A549 (cell line): Measurements from ENCODE around the gene DENR. TPM values are rescaled to one million over a fixed set of nuclear protein-coding genes. Genes with fewer than 3 reads are reported as not detected.

Source experiments
- ATAC-seq, 2 experiments: fragments of 200-7000 bp in 1 of 2; fragments of >200 bp in 1 of 2; cut with Nextera tagmentation in 1 of 2; cut with Tn5 transposase in 1 of 2; 3 replicates each; pipeline versions ENCODE4 v1.8.0 to v1.9.1; 2018 to 2020; ENCODE audit warnings: mild to moderate bottlenecking in 1 of 2, moderate library complexity in 1 of 2
- CTCF ChIA-PET: fragments of 300-600 bp; sonication (Branson Sonifier 250); formaldehyde crosslinking; extraction: SDS; loops from one replicate; lab custom pipeline; 2021; ENCODE audit warnings: antibody characterized with exemption, inconsistent platforms; lab: Yijun Ruan, JAX
- POLR2A ChIA-PET: fragments of 350-600 bp; formaldehyde crosslinking; extraction: SDS; loops from one replicate; lab custom pipeline; 2021; ENCODE audit warnings: antibody characterized with exemption, inconsistent platforms; lab: Yijun Ruan, JAX
- DNase-seq, 2 experiments: peaks; one replicate each; pipeline versions ENCODE4 v3.0.0 to v3.0.0-alpha.2; 2011 to 2016; ENCODE audit warnings: low read depth in 1 of 2, low spot score in 1 of 2
- FAIRE-seq: peaks from 2 replicates; lab custom pipeline; 2011; peaks lifted over from hg19 to GRCh38; lab: Jason Lieb, UNC
- H3K27ac ChIP-seq, 2 experiments: fragments of >200 bp; sonication (Bioruptor Twin); formaldehyde crosslinking; 3 replicates each; pipeline ENCODE4 v1.5.1; 2016 to 2017
- H3K4me1 ChIP-seq: fragments of >200 bp; sonication (Bioruptor Twin); formaldehyde crosslinking; 3 replicates; pipeline ENCODE4 v1.6.1; 2016
- H3K4me2 ChIP-seq: fragments of >200 bp; sonication (Bioruptor Twin); formaldehyde crosslinking; 3 replicates; pipeline ENCODE4 v1.6.1; 2016
- H3K4me3 ChIP-seq: fragments of >200 bp; sonication (Bioruptor Twin); formaldehyde crosslinking; 3 replicates; pipeline ENCODE4 v1.5.1; 2016
- H3K9me3 ChIP-seq: fragments of >200 bp; sonication (Bioruptor Twin); formaldehyde crosslinking; 3 replicates; pipeline ENCODE4 v1.6.1; 2016
- CBX2 ChIP-seq: fragments of 200-600 bp; sonication (generic); IDR thresholded peaks from 2 replicates; pipeline ENCODE4 v1.6.1; 2016; ENCODE audit warnings: low read depth, mild to moderate bottlenecking, borderline replicate concordance
- CBX8 ChIP-seq: fragments of 200-600 bp; sonication (generic); IDR thresholded peaks from 2 replicates; pipeline ENCODE4 v1.6.1; 2016
- EHF ChIP-seq: fragments of 250-450 bp; sonication (Bioruptor Pico); IDR thresholded peaks from 2 replicates; pipeline ENCODE4 v1.5.0; 2020; ENCODE audit warnings: mild to moderate bottlenecking
- EHMT2 ChIP-seq: fragments of 200-600 bp; sonication (generic); IDR thresholded peaks from 2 replicates; pipeline ENCODE4 v1.6.1; 2016; ENCODE audit warnings: antibody characterized with exemption, low read depth, mild to moderate bottlenecking, moderate library complexity
- EP300 ChIP-seq, 2 experiments: fragments of >200 bp; sonication (Bioruptor Twin); formaldehyde crosslinking; IDR thresholded peaks; 2 replicates in 1 of 2; 3 replicates in 1 of 2; pipeline ENCODE4 v1.6.1; 2016 to 2017
- ESRRA ChIP-seq: fragments of 150-350 bp; IDR thresholded peaks from 2 replicates; pipeline ENCODE4 v1.6.1; 2014; ENCODE audit warnings: mild to moderate bottlenecking, low read length, borderline replicate concordance
- FOSB ChIP-seq: fragments of 250-450 bp; sonication (Bioruptor Pico); IDR thresholded peaks from 2 replicates; pipeline ENCODE4 v1.5.0; 2020; ENCODE audit warnings: mild to moderate bottlenecking, moderate library complexity
- FOSL2 ChIP-seq, 2 experiments: fragments of 450-650 bp in 1 of 2; fragments of >200 bp in 1 of 2; sonication (Bioruptor Twin) in 1 of 2; formaldehyde crosslinking; IDR thresholded peaks; 2 replicates each; pipeline versions ENCODE4 v1.5.0 to v1.6.1; 2016 to 2020; ENCODE audit warnings: mild to moderate bottlenecking in 1 of 2, moderate library complexity in 1 of 2
- FOXS1 ChIP-seq: fragments of 250-450 bp; sonication (Bioruptor Pico); IDR thresholded peaks from 2 replicates; pipeline ENCODE4 v1.5.0; 2020; ENCODE audit warnings: mild to moderate bottlenecking, moderate library complexity
- HDAC2 ChIP-seq: fragments of 200-600 bp; sonication (generic); IDR thresholded peaks from 2 replicates; pipeline ENCODE4 v1.6.1; 2016
- HEYL ChIP-seq: fragments of 250-450 bp; sonication (Bioruptor Pico); IDR thresholded peaks from 2 replicates; pipeline ENCODE4 v1.8.0; 2021; ENCODE audit warnings: mild to moderate bottlenecking, moderate library complexity
- HOXA7 ChIP-seq: fragments of 250-450 bp; sonication (Bioruptor Pico); IDR thresholded peaks from 2 replicates; pipeline ENCODE4 v1.5.0; 2020; ENCODE audit warnings: mild to moderate bottlenecking, moderate library complexity
- HOXB13 ChIP-seq: fragments of 250-450 bp; sonication (Bioruptor Pico); IDR thresholded peaks from 2 replicates; pipeline ENCODE4 v1.5.0; 2020; ENCODE audit warnings: low read depth, mild to moderate bottlenecking, moderate library complexity
- HOXB5 ChIP-seq: fragments of 250-450 bp; sonication (Bioruptor Pico); IDR thresholded peaks from 2 replicates; pipeline ENCODE4 v1.5.0; 2020; ENCODE audit warnings: mild to moderate bottlenecking, moderate library complexity
- JUN ChIP-seq, 2 experiments: fragments of >200 bp; sonication (Bioruptor Twin); formaldehyde crosslinking; IDR thresholded peaks; 2 replicates in 1 of 2; 3 replicates in 1 of 2; pipeline ENCODE4 v1.6.1; 2016 to 2017
- JUNB ChIP-seq: fragments of >200 bp; sonication (Bioruptor Twin); formaldehyde crosslinking; IDR thresholded peaks from 2 replicates; pipeline ENCODE4 v1.6.1; 2016
- KDM5A ChIP-seq: fragments of 200-600 bp; sonication (generic); IDR thresholded peaks from 2 replicates; pipeline ENCODE4 v1.6.1; 2016; ENCODE audit warnings: antibody characterized with exemption, mild to moderate bottlenecking
- MAZ ChIP-seq: fragments of 150-350 bp; IDR thresholded peaks from 2 replicates; pipeline ENCODE4 v1.6.1; 2014; ENCODE audit warnings: antibody characterized with exemption, low read depth, low read length, borderline replicate concordance
- NFE2L2 ChIP-seq: fragments of 150-350 bp; conservative IDR thresholded peaks from 2 replicates; pipeline ENCODE4 v1.6.1; 2014; ENCODE audit warnings: low read length
- NR3C1 ChIP-seq: fragments of >200 bp; sonication (Bioruptor Twin); formaldehyde crosslinking; IDR thresholded peaks from 3 replicates; pipeline ENCODE4 v1.6.1; 2017
- PHF8 ChIP-seq: fragments of 200-600 bp; sonication (generic); IDR thresholded peaks from 2 replicates; pipeline ENCODE4 v1.6.1; 2016; ENCODE audit warnings: low read depth, mild to moderate bottlenecking, antibody characterized with exemption, moderate library complexity, borderline replicate concordance
- RAD21 ChIP-seq, 2 experiments: fragments of >200 bp in 1 of 2; sonication (Bioruptor Twin) in 1 of 2; formaldehyde crosslinking in 1 of 2; IDR thresholded peaks in 1 of 2; conservative IDR thresholded peaks in 1 of 2; 2 replicates in 1 of 2; 3 replicates in 1 of 2; pipeline ENCODE4 v1.6.1; 2012 to 2018; ENCODE audit warnings: inconsistent platforms in 1 of 2
- RARB ChIP-seq: fragments of 250-450 bp; sonication (Bioruptor Pico); IDR thresholded peaks from 2 replicates; pipeline ENCODE4 v1.8.0; 2021; ENCODE audit warnings: mild to moderate bottlenecking, moderate library complexity
- RCOR1 ChIP-seq: fragments of 150-350 bp; IDR thresholded peaks from 2 replicates; pipeline ENCODE4 v1.6.1; 2014; ENCODE audit warnings: antibody characterized with exemption, low read length, low read depth
- SREBF2 ChIP-seq: fragments of 450-650 bp; IDR thresholded peaks from 2 replicates; pipeline ENCODE4 v1.6.1; 2014; ENCODE audit warnings: mild to moderate bottlenecking, moderate library complexity
- TFCP2L1 ChIP-seq: fragments of 250-450 bp; sonication (Bioruptor Pico); IDR thresholded peaks from 2 replicates; pipeline ENCODE4 v1.5.0; 2021; ENCODE audit warnings: mild to moderate bottlenecking
- TP53 ChIP-seq: fragments of 250-450 bp; sonication (Bioruptor Pico); IDR thresholded peaks from 2 replicates; pipeline ENCODE4 v1.5.0; 2021; ENCODE audit warnings: mild to moderate bottlenecking, moderate library complexity
- ZSCAN20 ChIP-seq: fragments of 250-450 bp; sonication (Bioruptor Pico); IDR thresholded peaks from 2 replicates; pipeline ENCODE4 v1.8.0; 2022; ENCODE audit warnings: mild to moderate bottlenecking, moderate library complexity
- WGBS: methylation state at CpG from one replicate; pipeline ENCODE4 v1.1.6; 2017; ENCODE audit errors: missing lambda C conversion rate; 5-methylcytosine and 5-hydroxymethylcytosine counted together
- polyA minus RNA-seq: library from RNA; depleted of rRNA, polyadenylated mRNA; stranded (reverse); fragments of >200 nt; gene quantifications from 2 replicates; pipeline ENCODE4 v1.2.3, GENCODE V29; 2011; rRNA and poly(A)+ RNA removed
- polyA plus RNA-seq, 4 experiments: library from polyadenylated mRNA; depleted of rRNA in 3 of 4; stranded (reverse); fragments of >200 nt; fragmentation: RNase III in 1 of 4; extraction: RNeasy Plus Mini Kit Qiagen cat#74134 plus additional on column Dnase treatment in 1 of 4; gene quantifications; 2 replicates in 3 of 4; 3 replicates in 1 of 4; pipeline ENCODE4 v1.2.3, GENCODE V29; 2011 to 2017
- TF ChIP-seq, protein P1 (sequence below): IDR thresholded peaks from 2 replicates; pipeline ENCODE4 v1.6.1; 2012
- TF ChIP-seq, protein P2 (sequence below): IDR thresholded peaks from 2 replicates; pipeline ENCODE4 v1.6.1; 2012
- TF ChIP-seq, protein P3 (sequence below): fragments of 450-650 bp; IDR thresholded peaks from 2 replicates; pipeline ENCODE4 v1.6.1; 2014; ENCODE audit warnings: antibody characterized with exemption
- TF ChIP-seq, protein P4 (sequence below): fragments of 250-450 bp; sonication (Bioruptor Pico); IDR thresholded peaks from 2 replicates; pipeline ENCODE4 v1.5.0; 2021; ENCODE audit warnings: mild to moderate bottlenecking, moderate library complexity, borderline replicate concordance
- TF ChIP-seq, protein P5 (sequence below): IDR thresholded peaks from 2 replicates; pipeline ENCODE4 v1.6.1; 2012; ENCODE audit warnings: low read depth, borderline replicate concordance
- TF ChIP-seq, protein P6 (sequence below): fragments of 250-450 bp; sonication (Bioruptor Pico); IDR thresholded peaks from 2 replicates; pipeline ENCODE4 v1.5.0; 2020; ENCODE audit warnings: low read depth, mild to moderate bottlenecking, moderate library complexity

Gene DENR, protein sequence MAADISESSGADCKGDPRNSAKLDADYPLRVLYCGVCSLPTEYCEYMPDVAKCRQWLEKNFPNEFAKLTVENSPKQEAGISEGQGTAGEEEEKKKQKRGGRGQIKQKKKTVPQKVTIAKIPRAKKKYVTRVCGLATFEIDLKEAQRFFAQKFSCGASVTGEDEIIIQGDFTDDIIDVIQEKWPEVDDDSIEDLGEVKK
- polyA plus RNA-seq (2011; rRNA removed) (65.7 and 98.2 TPM in 2 replicates), polyA plus RNA-seq (2017; fragmentation: RNase III; extraction: RNeasy Plus Mini Kit Qiagen cat#74134 plus additional on column Dnase treatment) (72.6 to 77.4 TPM (median 76.0 TPM) in 3 replicates), polyA minus RNA-seq (15.5 and 19.9 TPM in 2 replicates)
- 26.1 and 26.3 TPM in 2 replicates for polyA plus RNA-seq (2012; cell fraction: cytosol; rRNA removed)
- polyA plus RNA-seq (2012; cell fraction: nucleus; rRNA removed), result 7.4 and 17.5 TPM in 2 replicates

DNA sequence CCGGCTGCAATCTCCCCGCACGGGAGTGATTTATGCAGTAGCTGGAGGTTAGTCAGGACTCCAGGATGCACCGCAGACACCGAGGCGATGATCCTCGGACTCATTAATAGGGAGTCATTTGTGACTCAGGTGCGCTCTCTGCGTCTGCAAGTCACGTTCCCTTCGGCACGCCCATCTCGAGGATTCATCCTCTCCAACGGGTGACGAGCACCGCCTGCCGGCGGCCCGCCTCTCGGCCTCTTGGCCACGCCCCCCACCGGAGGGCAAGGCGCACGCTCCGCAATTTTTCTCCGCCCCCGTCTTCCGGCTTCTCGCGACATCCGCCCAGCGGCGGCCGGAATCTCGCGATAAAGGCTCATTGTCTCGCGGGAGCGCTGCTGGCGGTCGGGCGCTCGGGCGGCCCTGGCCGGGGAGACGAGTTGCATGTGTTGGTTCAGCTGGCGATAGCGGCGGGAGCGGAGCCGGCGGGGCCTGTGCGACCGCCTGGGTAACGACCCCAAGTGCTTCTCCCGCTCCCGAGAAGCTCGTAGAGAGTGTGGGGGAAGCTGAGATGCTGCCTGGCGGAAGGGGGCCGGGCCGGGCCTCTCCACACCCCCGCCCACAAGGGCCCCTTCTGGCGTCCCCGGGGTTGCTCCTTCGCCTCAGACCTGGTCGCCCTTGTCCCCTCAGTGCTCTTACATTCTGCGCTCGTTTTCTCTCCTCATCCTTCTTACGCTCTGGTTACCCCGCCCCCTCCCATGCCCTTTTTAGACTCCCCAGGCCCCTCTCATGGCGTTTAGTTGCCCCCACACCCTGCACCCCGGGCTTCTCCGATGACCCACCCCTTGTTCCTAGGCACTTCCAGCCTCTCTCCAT lies at the start of gene DENR:
DENR (plus strand) TSS at position 361 of the 855 bp plus-strand sequence. CDS start 878 bp downstream, outside the sequence.
- DNase-seq (peak; percentile 98), ATAC-seq (peak; percentile 93 to 97), FAIRE-seq (no peak)
- Histone ChIP-seq H3K4me1 (peaks cover 25% of the 10 kb centered on the region), H3K27ac (peak within 1 kb of the TSS; percentile 89 to 92), H3K4me2 (peak within 1 kb of the TSS; percentile 94), H3K9me3 (no peaks in the 10 kb centered on the region), H3K4me3 (peak within 1 kb of the TSS; percentile 80)
- ChIA-PET CTCF (interaction anchor here (0.6 to 9.0 kb wide), 47 partner anchors 9 to 598 kb away, joined by 3 to 143 read pairs (median 4); no protein-coding TSS in a partner anchor), POLR2A (interaction anchor here (0.6 to 2.1 kb wide), 9 partner anchors 74 to 728 kb away, joined by 3 to 13 read pairs (median 3); partner anchors contain the start of genes KNTC1 and RSRC2)
- WGBS, result under 1% methylated on average over 44 of the region's 73 CpGs
- TF ChIP-seq RAD21 (conservative IDR thresholded peaks at IDR 0.05 in 1 of 2, IDR thresholded peaks at IDR 0.05 in 1 of 2) (peak; percentile 94 to 99), HDAC2 (no peak), NR3C1 (no peak), EHF (no peak), JUNB (no peak; the same call in 1 of the 2 replicates), HOXB5 (CRISPR knock-in tag) (no peak), TP53 (CRISPR knock-in tag) (no peak), SREBF2 (no peak), ESRRA (no peak), RARB (CRISPR knock-in tag) (no peak), JUN (IDR thresholded peaks at IDR 0.05) (peak; percentile 88 to 94; a peak in 4 of 5 replicates), CBX8 (no peak), HEYL (no peak), PHF8 (peak; percentile 91; the same call in 1 of the 2 replicates), FOSB (no peak), CBX2 (no peak), EP300 (IDR thresholded peaks at IDR 0.05) (no peak), TFCP2L1 (CRISPR knock-in tag) (0 out of 2 replicates have a peak, but pooled peaks have one; percentile 44), FOSL2 (IDR thresholded peaks at IDR 0.05) (no peak), FOSL2 (CRISPR knock-in tag; IDR thresholded peaks at IDR 0.05) (peak; percentile 83), KDM5A (peak; percentile 50), MAZ (no peak), HOXA7 (CRISPR knock-in tag) (no peak), FOXS1 (CRISPR knock-in tag) (no peak), ZSCAN20 (CRISPR knock-in tag) (no peak), HOXB13 (no peak), NFE2L2 (no peak), EHMT2 (no peak), RCOR1 (no peak)
- TF ChIP-seq, protein P1, sequence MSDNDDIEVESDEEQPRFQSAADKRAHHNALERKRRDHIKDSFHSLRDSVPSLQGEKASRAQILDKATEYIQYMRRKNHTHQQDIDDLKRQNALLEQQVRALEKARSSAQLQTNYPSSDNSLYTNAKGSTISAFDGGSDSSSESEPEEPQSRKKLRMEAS, result peak; percentile 88
- TF ChIP-seq, protein P2, sequence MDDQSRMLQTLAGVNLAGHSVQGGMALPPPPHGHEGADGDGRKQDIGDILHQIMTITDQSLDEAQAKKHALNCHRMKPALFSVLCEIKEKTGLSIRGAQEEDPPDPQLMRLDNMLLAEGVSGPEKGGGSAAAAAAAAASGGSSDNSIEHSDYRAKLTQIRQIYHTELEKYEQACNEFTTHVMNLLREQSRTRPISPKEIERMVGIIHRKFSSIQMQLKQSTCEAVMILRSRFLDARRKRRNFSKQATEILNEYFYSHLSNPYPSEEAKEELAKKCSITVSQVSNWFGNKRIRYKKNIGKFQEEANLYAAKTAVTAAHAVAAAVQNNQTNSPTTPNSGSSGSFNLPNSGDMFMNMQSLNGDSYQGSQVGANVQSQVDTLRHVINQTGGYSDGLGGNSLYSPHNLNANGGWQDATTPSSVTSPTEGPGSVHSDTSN, result 0 out of 2 replicates have a peak, but pooled peaks have one; percentile 48
- TF ChIP-seq, protein P3, sequence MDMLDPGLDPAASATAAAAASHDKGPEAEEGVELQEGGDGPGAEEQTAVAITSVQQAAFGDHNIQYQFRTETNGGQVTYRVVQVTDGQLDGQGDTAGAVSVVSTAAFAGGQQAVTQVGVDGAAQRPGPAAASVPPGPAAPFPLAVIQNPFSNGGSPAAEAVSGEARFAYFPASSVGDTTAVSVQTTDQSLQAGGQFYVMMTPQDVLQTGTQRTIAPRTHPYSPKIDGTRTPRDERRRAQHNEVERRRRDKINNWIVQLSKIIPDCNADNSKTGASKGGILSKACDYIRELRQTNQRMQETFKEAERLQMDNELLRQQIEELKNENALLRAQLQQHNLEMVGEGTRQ, result peak; percentile 71
- TF ChIP-seq, protein P4, sequence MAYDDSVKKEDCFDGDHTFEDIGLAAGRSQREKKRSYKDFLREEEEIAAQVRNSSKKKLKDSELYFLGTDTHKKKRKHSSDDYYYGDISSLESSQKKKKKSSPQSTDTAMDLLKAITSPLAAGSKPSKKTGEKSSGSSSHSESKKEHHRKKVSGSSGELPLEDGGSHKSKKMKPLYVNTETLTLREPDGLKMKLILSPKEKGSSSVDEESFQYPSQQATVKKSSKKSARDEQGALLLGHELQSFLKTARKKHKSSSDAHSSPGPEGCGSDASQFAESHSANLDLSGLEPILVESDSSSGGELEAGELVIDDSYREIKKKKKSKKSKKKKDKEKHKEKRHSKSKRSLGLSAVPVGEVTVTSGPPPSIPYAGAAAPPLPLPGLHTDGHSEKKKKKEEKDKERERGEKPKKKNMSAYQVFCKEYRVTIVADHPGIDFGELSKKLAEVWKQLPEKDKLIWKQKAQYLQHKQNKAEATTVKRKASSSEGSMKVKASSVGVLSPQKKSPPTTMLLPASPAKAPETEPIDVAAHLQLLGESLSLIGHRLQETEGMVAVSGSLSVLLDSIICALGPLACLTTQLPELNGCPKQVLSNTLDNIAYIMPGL, result no peak
- TF ChIP-seq, protein P5, sequence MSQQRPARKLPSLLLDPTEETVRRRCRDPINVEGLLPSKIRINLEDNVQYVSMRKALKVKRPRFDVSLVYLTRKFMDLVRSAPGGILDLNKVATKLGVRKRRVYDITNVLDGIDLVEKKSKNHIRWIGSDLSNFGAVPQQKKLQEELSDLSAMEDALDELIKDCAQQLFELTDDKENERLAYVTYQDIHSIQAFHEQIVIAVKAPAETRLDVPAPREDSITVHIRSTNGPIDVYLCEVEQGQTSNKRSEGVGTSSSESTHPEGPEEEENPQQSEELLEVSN, result peak; percentile 72; the same call in 1 of the 2 replicates
- TF ChIP-seq, protein P6, sequence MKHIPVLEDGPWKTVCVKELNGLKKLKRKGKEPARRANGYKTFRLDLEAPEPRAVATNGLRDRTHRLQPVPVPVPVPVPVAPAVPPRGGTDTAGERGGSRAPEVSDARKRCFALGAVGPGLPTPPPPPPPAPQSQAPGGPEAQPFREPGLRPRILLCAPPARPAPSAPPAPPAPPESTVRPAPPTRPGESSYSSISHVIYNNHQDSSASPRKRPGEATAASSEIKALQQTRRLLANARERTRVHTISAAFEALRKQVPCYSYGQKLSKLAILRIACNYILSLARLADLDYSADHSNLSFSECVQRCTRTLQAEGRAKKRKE (CRISPR knock-in tag), result no peak
